CD4-positive, alpha-beta memory T cell (primary cell): ENCODE measurements around the gene REG1A. TPM values are rescaled to one million over a fixed set of nuclear protein-coding genes. Genes with fewer than 3 reads are reported as not detected.

ENCODE experiments used
- CTCF ChIA-PET: fragments of 350-600 bp; sonication (Branson Sonifier 250); formaldehyde crosslinking; loops from one replicate; lab custom pipeline; 2021; ENCODE audit warnings: inconsistent platforms; ENCODE audit not compliant: partially characterized antibody; lab: Charles Lee
- POLR2A ChIA-PET: fragments of 350-600 bp; sonication (Branson Sonifier 250); formaldehyde crosslinking; loops from one replicate; lab custom pipeline; 2021; ENCODE audit not compliant: partially characterized antibody; lab: Charles Lee
- DNase-seq, 5 donors: peaks; one replicate each; pipeline versions ENCODE4 v3.0.0 to v3.0.0-alpha.2; 2020 to 2022; ENCODE audit warnings: mixed read lengths in 1 of 5
- H3K27ac ChIP-seq: one replicate; pipeline ENCODE4 v1.7.0; 2013; ENCODE audit warnings: low read depth, low read length
- H3K27me3 ChIP-seq: 2 replicates; pipeline ENCODE4 v1.7.0; 2013; ENCODE audit warnings: mild to moderate bottlenecking, low read length, moderate library complexity; ENCODE audit not compliant: insufficient read depth
- H3K36me3 ChIP-seq: 2 replicates; pipeline ENCODE4 v1.7.0; 2013; ENCODE audit warnings: mild to moderate bottlenecking, low read length, moderate library complexity; ENCODE audit not compliant: insufficient read depth
- H3K4me1 ChIP-seq: 2 replicates; pipeline ENCODE4 v1.7.0; 2013; ENCODE audit warnings: mild to moderate bottlenecking, low read length, moderate library complexity; ENCODE audit not compliant: insufficient read depth
- H3K4me3 ChIP-seq, 2 donors: one replicate each; pipeline ENCODE4 v1.7.0; 2013; ENCODE audit warnings: low read length in 2 of 2, mild to moderate bottlenecking in 1 of 2
- H3K9me3 ChIP-seq, 2 donors: one replicate each; pipeline ENCODE4 v1.7.0; 2013; ENCODE audit warnings: low read length in 2 of 2, control low read depth in 1 of 2; ENCODE audit not compliant: control insufficient read depth in 1 of 2
- H3K27ac Mint-ChIP-seq, 7 donors: one replicate each; pipeline ENCODE4 v1.8.0; 2020 to 2021; ENCODE audit warnings: mixed read lengths in 7 of 7, mild to moderate bottlenecking in 6 of 7, inconsistent platforms in 3 of 7, moderate library complexity in 3 of 7
- H3K27me3 Mint-ChIP-seq, 2 donors: one replicate each; pipeline ENCODE4 v1.8.0; 2020 to 2021; ENCODE audit warnings: mixed read lengths in 2 of 2
- H3K36me3 Mint-ChIP-seq, 2 donors: one replicate each; pipeline ENCODE4 v1.8.0; 2020 to 2021; ENCODE audit warnings: mixed read lengths in 2 of 2, inconsistent platforms in 1 of 2, mild to moderate bottlenecking in 1 of 2
- H3K4me1 Mint-ChIP-seq, 4 donors: one replicate each; pipeline ENCODE4 v1.8.0; 2020 to 2021; ENCODE audit warnings: mixed read lengths in 4 of 4, mild to moderate bottlenecking in 1 of 4
- H3K4me3 Mint-ChIP-seq, 8 donors: one replicate each; pipeline ENCODE4 v1.8.0; 2020 to 2021; ENCODE audit warnings: mixed read lengths in 8 of 8, mild to moderate bottlenecking in 7 of 8, moderate library complexity in 6 of 8, inconsistent platforms in 3 of 8
- H3K9me3 Mint-ChIP-seq, 8 donors: one replicate each; pipeline ENCODE4 v1.8.0; 2020 to 2021; ENCODE audit warnings: mixed read lengths in 8 of 8, mild to moderate bottlenecking in 5 of 8, inconsistent platforms in 3 of 8, moderate library complexity in 1 of 8
- intact Hi-C: fragments of 100-400 bp; cut with micrococcal nuclease; formaldehyde crosslinking; loops from one replicate; pipeline ENCODE4 v1.15.1; 2023
- polyA plus RNA-seq, 2 donors: library from polyadenylated mRNA; unstranded; fragments of 300-500 nt; fragmentation: Illumina TruSeq; gene quantifications; one replicate each; pipeline ENCODE4 v1.2.3, GENCODE V29; 2021
- total RNA-seq, 2 experiments: library from RNA; stranded (reverse); gene quantifications; one replicate each; pipeline ENCODE4 v1.2.3, GENCODE V29; 2021

The REG1A gene
- total RNA-seq (not detected), polyA plus RNA-seq (not detected)

GRCh38 chr2:79120194-79120713 is at the start of gene REG1A:
Gene REG1A, plus strand, starts transcription at chr2:79120488. Its CDS starts 374 bp downstream, at chr2:79120862.
- H3K4me1 Mint-ChIP-seq, result no peaks in the 10 kb centered on the region
- H3K9me3 Mint-ChIP-seq, result peaks cover 0 to 17% (median 4%) of the 10 kb centered on the region in 8 donors
- ChIA-PET POLR2A (no interaction called here), CTCF (interaction anchor here (1.2 kb wide), 1 partner anchor 13 kb away, joined by 3 read pairs; no protein-coding TSS in a partner anchor)
- no peak within 1 kb of the TSS for H3K27ac ChIP-seq
- H3K9me3 ChIP-seq, result no peaks in the 10 kb centered on the region
- H3K4me1 ChIP-seq, result no peaks in the 10 kb centered on the region
- H3K4me3 ChIP-seq, result no peak within 1 kb of the TSS
- intact Hi-C loops, result no loop called here
- no peaks in the 10 kb centered on the region for H3K36me3 Mint-ChIP-seq
- no peaks in the 10 kb centered on the region for H3K36me3 ChIP-seq
- no peak for DNase-seq
- no peak within 1 kb of the TSS for H3K27ac Mint-ChIP-seq
- no peaks in the 10 kb centered on the region for H3K27me3 ChIP-seq
- H3K4me3 Mint-ChIP-seq, result no peak within 1 kb of the TSS
- H3K27me3 Mint-ChIP-seq, result no peaks in the 10 kb centered on the region

GRCh38 chr2:79071078-79071477 is 49.2 kb upstream of the REG1A start:
- no peaks in the 10 kb centered on the region for H3K36me3 ChIP-seq
- ChIA-PET POLR2A (no interaction called here), CTCF (no interaction called here)
- no peaks in the 10 kb centered on the region for H3K27me3 Mint-ChIP-seq
- H3K4me3 Mint-ChIP-seq, result no peak overlapping the region
- H3K27ac Mint-ChIP-seq, result no peak overlapping the region
- intact Hi-C loops, result no loop called here
- peaks cover 0 to 19% (median 11%) of the 10 kb centered on the region in 8 donors for H3K9me3 Mint-ChIP-seq
- H3K27me3 ChIP-seq, result no peaks in the 10 kb centered on the region
- no peaks in the 10 kb centered on the region for H3K36me3 Mint-ChIP-seq
- no peaks in the 10 kb centered on the region for H3K4me1 Mint-ChIP-seq
- no peaks in the 10 kb centered on the region for H3K9me3 ChIP-seq
- no peak overlapping the region for H3K27ac ChIP-seq
- H3K4me3 ChIP-seq, result no peak overlapping the region
- H3K4me1 ChIP-seq, result no peaks in the 10 kb centered on the region
- DNase-seq, result no peak

- Histone ChIP-seq H3K27ac (no peak overlapping the region), H3K36me3 (no peaks in the 10 kb centered on the region), H3K27me3 (no peaks in the 10 kb centered on the region), H3K4me1 (no peaks in the 10 kb centered on the region), H3K9me3 (no peaks in the 10 kb centered on the region), H3K4me3 (no peak overlapping the region)
- Mint-ChIP-seq H3K4me3 (no peak overlapping the region), H3K4me1 (no peaks in the 10 kb centered on the region), H3K9me3 (peaks cover 2 to 32% (median 15%) of the 10 kb centered on the region in 8 donors), H3K36me3 (no peaks in the 10 kb centered on the region), H3K27ac (no peak overlapping the region), H3K27me3 (peaks cover 0 to 1% of the 10 kb centered on the region in 2 donors)
- DNase-seq, result no peak
- ChIA-PET POLR2A (no interaction called here), CTCF (no interaction called here)
- intact Hi-C loops, result no loop called here
Measured at GRCh38 chr2:79082987-79083386, 37.3 kb upstream of the REG1A start.

- DNase-seq, result no peak
- H3K27ac Mint-ChIP-seq, result no peak overlapping the region
- no peaks in the 10 kb centered on the region for H3K4me1 Mint-ChIP-seq
- no peak overlapping the region for H3K27ac ChIP-seq
- CTCF ChIA-PET, result no interaction called here
- no peaks in the 10 kb centered on the region for H3K36me3 ChIP-seq
- POLR2A ChIA-PET, result no interaction called here
- H3K36me3 Mint-ChIP-seq, result no peaks in the 10 kb centered on the region
- no peaks in the 10 kb centered on the region for H3K4me1 ChIP-seq
- H3K27me3 Mint-ChIP-seq, result peaks cover 0 to 1% of the 10 kb centered on the region in 2 donors
- H3K9me3 Mint-ChIP-seq, result peaks cover 2 to 27% (median 15%) of the 10 kb centered on the region in 8 donors
- no peak overlapping the region for H3K4me3 ChIP-seq
- no peaks in the 10 kb centered on the region for H3K27me3 ChIP-seq
- no peaks in the 10 kb centered on the region for H3K9me3 ChIP-seq
- no peak overlapping the region for H3K4me3 Mint-ChIP-seq
- intact Hi-C loops, result no loop called here
Measured at GRCh38 chr2:79083597-79084251, 36.6 kb upstream of the REG1A start.

- Mint-ChIP-seq H3K4me3 (no peak overlapping the region), H3K9me3 (peaks cover 2 to 23% (median 15%) of the 10 kb centered on the region in 8 donors), H3K27me3 (peaks cover 0 to 1% of the 10 kb centered on the region in 2 donors), H3K36me3 (no peaks in the 10 kb centered on the region), H3K27ac (no peak overlapping the region), H3K4me1 (no peaks in the 10 kb centered on the region)
- H3K36me3 ChIP-seq, result no peaks in the 10 kb centered on the region
- POLR2A ChIA-PET, result no interaction called here
- CTCF ChIA-PET, result no interaction called here
- no peaks in the 10 kb centered on the region for H3K27me3 ChIP-seq
- DNase-seq, result no peak
- no peak overlapping the region for H3K27ac ChIP-seq
- no peaks in the 10 kb centered on the region for H3K9me3 ChIP-seq
- intact Hi-C loops, result no loop called here
- no peaks in the 10 kb centered on the region for H3K4me1 ChIP-seq
- H3K4me3 ChIP-seq, result no peak overlapping the region
Measured at GRCh38 chr2:79084495-79085135, 35.7 kb upstream of the REG1A start.

- H3K36me3 Mint-ChIP-seq, result no peaks in the 10 kb centered on the region
- Histone ChIP-seq H3K4me3 (no peak overlapping the region), H3K9me3 (no peaks in the 10 kb centered on the region), H3K36me3 (no peaks in the 10 kb centered on the region), H3K27ac (no peak overlapping the region), H3K27me3 (no peaks in the 10 kb centered on the region), H3K4me1 (no peaks in the 10 kb centered on the region)
- H3K9me3 Mint-ChIP-seq, result peaks cover 2 to 21% (median 13%) of the 10 kb centered on the region in 8 donors
- no peak overlapping the region for H3K4me3 Mint-ChIP-seq
- no peaks in the 10 kb centered on the region for H3K4me1 Mint-ChIP-seq
- H3K27ac Mint-ChIP-seq, result no peak overlapping the region
- H3K27me3 Mint-ChIP-seq, result peaks cover 0 to 1% of the 10 kb centered on the region in 2 donors
- intact Hi-C loops, result no loop called here
- DNase-seq, result no peak
- ChIA-PET POLR2A (no interaction called here), CTCF (no interaction called here)
Measured at GRCh38 chr2:79085382-79085781, 34.9 kb upstream of the REG1A start.

- Mint-ChIP-seq H3K4me1 (no peaks in the 10 kb centered on the region), H3K27ac (no peak overlapping the region), H3K4me3 (no peak overlapping the region), H3K36me3 (no peaks in the 10 kb centered on the region), H3K9me3 (peaks cover 2 to 21% (median 13%) of the 10 kb centered on the region in 8 donors), H3K27me3 (peaks cover 0 to 1% of the 10 kb centered on the region in 2 donors)
- H3K27ac ChIP-seq, result no peak overlapping the region
- no peaks in the 10 kb centered on the region for H3K4me1 ChIP-seq
- no peak overlapping the region for H3K4me3 ChIP-seq
- CTCF ChIA-PET, result no interaction called here
- H3K36me3 ChIP-seq, result no peaks in the 10 kb centered on the region
- no peaks in the 10 kb centered on the region for H3K9me3 ChIP-seq
- DNase-seq, result no peak
- intact Hi-C loops, result no loop called here
- POLR2A ChIA-PET, result no interaction called here
- no peaks in the 10 kb centered on the region for H3K27me3 ChIP-seq
Measured at GRCh38 chr2:79086255-79086654, 34.0 kb upstream of the REG1A start.
